GM21360 (cell line): ENCODE measurements around the gene PDE5A.

Experiments
- ATAC-seq: cut with Tn5 transposase; IDR thresholded peaks from one replicate; pipeline ENCODE4 v1.9.1; 2021; ENCODE audit warnings: mild to moderate bottlenecking, moderate library complexity; ENCODE audit not compliant: unreplicated experiment

The PDE5A gene

DNA sequence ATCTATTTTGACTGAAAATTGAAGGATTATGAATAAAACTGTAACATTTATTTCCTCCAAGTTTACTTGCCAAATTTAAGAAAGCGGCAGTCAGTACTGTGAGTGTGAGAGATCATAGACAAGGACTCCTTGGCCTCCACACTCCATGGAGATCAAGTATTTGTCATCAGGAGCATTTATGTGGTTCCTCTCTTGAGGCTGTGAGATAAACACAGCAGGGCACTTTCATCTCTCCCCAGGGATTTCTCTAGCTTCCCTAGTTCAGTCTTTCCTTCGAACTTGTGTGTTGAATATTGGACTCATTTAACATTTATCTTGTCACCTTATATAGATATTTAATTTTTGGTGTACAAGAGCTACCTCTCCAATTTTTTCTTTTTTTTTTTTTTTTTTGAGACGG lies 40.8 kb downstream of the PDE5A start:
- no peak for ATAC-seq

DNA sequence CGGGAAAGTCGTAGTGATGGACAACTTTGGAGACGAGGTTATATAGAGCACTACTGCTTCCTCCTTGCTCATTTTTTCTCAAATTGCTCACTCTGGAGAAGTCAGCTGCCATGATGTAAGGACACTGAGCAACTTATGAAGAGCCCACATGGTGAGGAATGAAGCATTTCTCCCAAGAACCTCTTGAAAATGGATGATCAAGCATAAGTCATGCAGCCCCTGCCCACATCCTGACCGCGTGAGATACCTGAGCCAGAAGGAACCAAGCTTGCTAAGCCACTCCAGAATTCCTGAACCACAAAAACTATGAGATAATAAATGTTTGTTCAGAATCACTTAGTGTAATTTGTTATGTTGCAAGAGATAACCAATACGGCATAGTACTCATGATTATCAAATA lies 42.8 kb downstream of the PDE5A start:
- no peak for ATAC-seq

DNA sequence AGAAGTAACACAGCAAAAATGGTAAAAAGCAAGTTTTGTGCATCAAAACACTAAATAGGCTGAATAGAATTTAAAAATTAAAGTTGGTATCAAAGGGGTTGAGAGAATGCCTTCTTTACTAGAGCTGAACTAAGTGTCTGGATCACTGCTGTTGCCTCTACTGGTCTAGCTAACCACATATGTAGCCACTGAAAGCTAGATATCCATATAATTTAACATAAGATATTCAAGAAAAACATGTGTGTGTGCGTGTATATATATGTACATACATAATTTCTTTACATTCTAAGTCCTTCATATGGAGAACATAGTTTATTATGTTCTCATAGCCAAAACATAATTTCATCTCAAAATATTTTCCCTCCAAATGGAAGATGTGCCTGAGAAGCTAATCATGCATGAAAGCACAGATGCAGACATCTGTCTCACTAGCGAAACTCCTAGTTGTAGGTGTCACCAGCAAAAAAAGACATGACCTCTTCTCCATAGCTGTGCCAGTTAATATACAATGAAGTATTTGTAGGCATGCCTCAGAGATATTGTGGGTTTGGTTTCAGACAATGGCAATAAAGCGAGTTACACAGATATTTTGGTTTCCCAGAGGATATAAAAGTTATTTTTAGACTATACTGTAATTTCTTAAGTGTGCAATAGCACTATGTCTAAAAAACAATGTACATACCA lies 47.3 kb downstream of the PDE5A start:
- no peak for ATAC-seq

DNA sequence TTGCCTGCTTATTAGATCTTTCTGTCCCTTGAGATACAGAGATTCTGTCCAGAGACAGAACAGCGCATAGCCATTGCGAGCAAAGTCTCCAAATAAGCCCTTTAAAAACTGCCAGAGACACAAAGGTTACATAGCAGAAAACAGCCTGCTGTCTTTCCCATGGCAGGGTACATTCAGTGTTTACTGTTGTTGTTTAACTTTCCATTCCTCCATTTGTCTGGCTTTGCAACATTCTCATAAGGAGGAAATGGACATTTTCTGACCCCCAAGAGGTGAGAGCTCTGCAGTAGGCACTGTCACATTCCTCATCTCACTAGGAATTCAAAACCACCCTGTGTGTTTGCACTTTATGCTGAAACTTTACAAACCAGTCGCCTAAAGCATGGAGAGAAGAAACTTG lies 48.3 kb downstream of the PDE5A start:
- ATAC-seq: no peak

DNA sequence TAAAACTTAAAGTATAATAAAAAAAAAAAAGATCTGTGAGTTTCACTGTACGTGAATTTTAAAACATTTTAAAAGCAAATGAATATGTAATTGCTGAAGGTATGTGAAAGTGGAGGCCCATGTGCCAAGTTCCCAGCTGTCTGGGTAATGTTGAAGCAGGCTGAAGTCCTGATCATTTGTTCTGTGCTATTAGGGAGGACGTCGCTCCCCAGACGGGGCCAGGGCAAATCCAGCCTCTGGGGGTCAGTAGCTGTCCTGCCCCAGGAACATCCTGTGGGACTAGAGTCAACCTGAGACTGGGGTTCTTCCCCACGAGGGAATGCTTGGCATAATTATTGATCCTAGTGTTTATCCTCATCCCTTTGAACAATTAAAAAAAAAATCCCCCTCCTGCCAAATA lies 48.8 kb downstream of the PDE5A start:
- no peak for ATAC-seq

DNA sequence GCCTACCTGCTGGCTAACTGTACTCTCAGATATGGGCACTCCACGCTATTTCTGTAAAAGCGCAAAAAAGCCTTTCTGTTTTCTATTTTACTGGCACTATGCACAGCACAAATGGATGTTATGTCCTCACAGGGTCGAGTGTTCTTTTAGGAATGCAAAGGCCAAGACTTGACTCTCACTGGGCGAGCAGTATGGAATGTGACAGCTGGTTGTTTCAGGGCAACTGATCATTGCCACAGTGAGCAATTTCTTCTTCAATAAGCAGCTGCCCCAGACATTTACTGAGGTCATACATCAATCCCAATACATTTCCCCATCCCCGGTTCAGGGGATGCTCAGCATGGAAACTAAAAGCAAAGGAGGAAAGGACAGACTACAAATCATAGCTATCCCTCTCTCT lies 58.2 kb downstream of the PDE5A start:
- ATAC-seq: no peak

DNA sequence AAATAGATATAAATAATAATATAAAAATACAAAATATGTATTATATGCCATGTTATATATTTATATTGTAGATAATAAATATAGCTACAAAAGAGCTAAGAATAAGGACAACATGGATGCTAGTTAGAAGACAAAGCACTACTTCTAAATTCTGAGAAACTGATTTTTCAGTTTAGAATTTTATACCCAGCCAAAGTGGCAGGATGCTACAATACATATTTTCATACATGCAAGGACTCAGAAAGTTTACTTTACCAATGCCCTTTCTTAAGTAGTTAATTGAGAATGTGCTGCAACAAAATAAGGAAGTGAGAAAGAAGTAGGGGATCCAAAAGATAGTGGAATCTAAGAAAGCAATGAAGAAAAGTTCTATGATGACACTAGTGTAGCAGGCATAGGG lies 64.5 kb downstream of the PDE5A start:
- no peak for ATAC-seq

DNA sequence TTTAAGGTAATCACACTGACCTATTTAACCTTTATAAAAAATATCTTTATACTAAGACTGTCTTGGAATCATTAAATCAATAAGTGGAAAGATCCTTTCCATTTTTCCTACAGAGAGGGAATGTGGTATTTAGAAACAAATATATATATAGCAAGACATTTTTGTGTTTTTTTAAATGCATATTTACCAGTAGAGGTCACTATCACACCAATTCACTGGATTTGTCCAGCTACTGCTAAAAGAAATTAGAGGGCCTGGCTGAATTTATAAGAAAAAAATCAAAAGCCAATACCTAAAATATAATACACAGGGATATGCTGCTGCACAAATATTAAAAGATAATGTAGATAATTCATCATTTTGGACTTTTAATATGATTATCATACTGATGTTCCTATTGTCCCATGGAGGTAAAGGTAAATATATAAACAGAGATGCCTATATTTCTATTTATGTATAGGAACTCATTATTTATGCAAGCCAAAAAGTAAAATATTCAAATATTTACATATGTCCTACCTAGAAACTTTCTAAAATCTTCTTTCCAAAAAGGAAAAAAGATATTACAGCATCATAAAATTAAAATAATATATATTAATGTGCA lies 69.5 kb downstream of the PDE5A start:
- no peak for ATAC-seq

DNA sequence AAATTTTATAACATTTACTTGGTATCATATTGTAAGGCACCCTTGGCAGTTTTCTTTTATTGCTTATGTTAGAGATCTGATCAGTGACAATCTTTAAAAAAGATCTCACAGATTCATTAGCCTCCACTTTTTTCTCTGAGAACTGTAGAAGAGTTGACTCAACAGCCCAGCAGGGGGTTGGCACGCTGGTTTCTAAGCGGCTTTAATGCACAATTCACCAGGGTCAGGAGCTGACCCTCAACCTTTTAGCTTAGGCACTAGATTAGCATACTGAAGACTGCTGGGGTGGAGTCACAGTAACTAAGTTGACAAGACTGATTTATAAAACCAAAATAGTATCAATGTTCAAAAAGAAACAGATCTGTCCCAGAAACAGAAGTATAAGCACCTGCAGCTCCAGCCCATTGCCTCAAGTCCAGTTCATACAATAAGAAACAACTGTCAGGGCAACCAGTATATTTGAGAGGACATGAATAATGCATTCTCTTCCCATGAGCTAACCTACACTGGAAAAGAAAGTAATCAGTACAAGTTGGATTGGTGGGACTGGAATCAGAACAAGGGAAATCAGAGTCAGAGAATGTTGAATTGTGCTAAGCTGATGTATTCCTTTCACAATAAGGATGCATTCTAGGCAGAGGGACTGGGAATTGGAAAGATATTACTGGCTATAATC lies 77.6 kb downstream of the PDE5A start:
- ATAC-seq: no peak

DNA sequence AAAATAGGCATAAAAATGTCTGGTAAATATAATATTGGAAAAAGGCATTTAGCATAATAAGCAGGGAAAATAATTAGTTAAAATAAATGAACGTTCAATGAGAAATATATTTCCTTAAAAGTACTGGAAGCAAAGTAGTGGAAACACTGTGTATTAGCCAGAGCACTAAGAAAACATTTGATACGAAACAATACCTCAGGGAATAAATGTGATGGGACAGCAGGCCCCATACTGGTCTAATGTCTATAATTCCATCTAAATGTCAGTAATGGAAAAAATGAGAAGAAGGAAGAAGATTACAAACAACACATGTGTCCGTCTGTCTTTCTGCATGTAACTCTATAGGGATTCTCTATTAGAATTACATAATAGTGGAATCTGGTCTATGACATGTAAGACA lies 79.0 kb downstream of the PDE5A start:
- no peak for ATAC-seq

DNA sequence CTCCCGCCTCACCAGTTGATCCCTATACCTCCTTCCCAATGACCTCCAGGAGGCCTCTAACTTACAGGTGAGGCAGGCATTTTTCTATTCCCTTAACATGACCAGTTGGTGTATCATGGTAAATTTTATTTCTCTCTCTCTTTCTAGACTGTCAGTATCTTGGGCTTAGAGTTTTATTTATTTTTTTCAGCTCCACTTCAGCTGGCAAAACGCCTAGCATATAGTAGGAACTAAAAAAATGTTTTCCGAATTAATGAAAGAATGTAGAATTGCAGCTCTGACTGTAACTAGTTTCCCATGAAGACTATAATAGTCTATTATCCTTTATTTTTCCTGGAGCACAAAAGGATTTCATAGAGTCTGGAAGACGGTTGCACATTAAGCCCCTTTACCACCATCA lies 84.8 kb downstream of the PDE5A start:
- no peak for ATAC-seq

DNA sequence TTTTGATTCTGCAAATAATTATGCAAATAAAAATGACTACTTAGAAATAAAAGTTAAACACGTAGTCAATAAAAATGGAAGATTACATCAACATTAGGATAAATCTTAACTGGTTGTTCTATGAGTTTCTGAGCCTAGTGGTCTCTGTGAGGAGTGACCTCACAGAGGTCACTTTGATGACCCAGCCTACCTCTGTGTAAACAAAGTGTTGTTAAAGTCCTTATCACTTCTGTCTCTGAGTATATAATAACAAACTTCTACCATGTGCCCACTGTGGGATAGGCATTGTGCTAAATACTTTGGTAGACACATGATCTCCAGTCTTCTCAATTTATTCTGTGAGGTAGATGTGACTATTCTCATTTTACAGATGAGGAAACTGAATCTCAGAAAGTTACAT lies 85.4 kb downstream of the PDE5A start:
- ATAC-seq: no peak

DNA sequence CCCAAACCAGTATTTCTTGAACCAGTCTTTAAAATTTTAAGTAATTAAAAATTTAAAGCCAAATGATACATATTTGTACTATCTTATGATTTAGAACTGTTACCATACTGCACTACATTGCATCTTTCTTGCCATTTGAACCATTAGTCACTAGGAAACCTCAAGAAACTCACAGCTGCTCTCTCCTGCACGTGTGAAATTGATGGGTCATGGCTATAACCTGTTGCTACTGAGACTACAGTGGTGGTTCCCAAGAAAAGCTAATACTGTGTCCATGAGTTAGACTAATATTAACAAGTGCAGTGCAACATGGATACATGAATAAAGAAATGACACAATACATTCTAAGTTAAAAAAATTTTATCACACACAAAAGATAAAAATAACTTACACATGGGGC lies 88.4 kb downstream of the PDE5A start:
- no peak for ATAC-seq

DNA sequence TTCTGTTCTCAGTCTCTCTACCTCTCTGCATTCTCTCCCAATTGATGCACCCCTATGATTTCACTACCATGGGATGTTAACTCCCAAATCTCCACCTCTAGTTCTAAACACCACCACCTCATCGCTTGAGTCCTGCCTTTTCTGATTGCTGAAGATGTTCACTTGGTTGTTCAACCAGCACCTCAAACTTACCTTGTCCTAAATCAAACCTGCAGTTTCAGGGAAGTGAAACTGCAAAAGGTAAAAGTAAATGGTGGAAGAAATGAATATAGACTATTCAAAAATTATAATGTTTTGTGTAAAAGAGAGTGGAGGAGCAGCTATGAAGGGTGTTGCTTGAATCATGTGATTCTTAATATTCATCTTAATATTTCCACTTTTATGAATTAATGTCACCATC lies 91.0 kb downstream of the PDE5A start:
- peak; percentile 31 for ATAC-seq

DNA sequence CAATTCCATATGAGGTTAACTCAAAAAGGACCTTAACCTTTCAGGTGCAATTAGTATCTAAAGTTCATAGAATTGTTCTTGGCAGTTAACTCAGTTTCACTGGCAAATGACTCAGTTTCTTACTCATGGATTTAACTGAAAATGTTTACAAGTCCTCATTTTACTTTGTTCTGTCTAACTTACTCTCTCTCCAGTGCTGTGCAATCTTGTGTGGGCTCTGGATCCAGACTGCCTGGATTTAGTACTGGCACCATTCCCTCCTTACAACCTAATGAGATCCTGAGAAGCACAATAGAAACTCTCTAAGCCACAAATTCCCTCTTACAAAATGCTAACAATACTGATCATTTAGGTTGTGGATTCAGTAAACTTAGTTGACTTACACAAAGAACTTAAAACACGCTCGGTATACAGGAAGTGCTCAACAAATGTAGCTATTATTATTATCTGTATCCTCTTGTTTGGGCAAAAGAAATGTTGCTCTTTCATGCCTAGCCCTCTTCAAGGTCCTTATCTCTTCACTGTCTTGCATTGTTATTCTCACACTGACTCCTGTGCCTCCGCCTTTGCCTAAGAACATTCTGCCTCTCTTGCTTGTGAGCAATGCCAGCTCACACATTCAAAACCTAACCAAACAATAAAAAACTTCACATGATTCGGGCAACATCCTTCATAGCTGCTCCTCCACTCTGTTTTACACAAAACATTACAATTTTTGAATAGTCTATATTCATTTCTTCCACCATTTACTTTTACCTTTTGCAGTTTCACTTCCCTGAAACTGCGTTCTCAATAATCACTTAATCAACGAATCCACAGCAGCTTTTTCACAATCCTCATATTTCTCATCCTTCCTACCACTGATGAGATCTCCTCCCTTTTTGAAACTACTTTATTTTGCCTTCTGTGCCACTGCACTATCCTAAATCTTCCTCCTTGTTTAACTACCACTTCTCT lies 91.8 kb downstream of the PDE5A start:
- ATAC-seq: peak; percentile 47

DNA sequence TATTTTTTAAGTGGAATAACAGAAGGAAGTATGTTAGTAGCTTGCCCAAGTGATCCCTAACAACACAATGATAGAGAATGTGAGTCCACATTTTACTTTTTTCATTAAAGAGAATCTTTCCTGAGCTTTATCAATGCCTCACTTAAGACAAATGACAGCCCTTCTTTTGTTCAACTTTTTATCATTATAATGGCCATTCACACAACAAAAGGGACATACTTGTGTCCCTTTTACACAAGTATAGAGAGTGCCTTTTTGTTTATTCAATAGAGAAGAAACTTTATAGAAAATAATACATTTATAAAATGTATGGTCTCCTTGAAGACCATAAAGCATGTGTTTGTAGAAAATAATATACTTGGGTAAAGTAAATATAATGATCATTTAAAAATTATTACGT lies 96.3 kb downstream of the PDE5A start:
- no peak for ATAC-seq

DNA sequence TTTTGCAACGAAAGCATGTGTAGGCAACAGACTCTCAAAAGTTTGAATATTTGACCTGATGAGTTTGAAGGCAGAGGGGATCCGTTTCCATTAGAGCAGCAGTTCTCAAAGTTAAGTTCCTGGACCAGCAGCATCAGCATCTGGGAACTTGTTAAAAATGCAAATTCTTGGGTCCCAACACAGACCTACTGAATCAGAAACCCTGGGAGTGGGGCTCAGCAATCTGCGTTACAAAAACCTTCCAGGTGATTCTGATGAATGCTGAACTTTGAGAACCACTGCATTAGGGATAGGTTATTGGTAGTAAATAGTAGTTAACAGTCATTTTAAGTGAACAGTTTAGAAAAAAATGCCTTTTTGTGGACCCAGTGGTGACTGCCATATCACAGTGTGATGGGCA lies 98.8 kb downstream of the PDE5A start:
- ATAC-seq: no peak

DNA sequence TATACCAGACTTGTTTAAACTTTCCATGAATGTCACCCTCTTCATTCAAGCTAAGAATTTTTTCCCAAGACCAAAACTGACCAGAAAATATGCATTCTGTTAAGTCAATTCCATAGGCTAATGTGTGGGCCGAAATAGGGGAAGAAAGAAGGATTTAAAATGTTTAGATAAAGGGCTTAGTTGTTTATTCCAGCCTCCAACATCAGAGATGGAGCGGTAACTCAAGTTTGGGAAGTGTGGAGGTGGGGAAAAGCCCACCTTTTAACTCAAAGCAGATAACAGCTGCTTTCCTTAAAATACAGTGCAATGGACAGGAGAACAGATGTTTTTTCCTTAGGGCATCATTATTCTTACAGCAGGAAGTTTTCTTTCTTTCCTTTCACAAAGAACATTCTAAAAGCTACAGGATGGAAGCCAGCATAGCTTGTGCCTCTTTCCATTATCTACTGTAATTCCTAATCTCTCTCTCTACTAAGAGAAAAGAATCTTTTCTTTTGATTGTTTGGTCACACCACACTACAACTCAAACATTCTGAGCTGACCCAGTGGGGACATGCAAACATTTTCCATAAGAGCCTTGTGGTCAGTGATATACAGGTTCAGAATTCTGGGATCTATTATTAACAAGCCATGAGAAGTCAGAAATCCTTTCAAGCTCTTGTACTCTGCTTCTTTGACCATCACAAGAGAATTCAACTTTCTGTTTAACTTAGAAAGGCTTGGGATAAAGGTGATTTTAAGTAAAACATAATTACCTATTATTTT lies 101.6 kb downstream of the PDE5A start:
- no peak for ATAC-seq

DNA sequence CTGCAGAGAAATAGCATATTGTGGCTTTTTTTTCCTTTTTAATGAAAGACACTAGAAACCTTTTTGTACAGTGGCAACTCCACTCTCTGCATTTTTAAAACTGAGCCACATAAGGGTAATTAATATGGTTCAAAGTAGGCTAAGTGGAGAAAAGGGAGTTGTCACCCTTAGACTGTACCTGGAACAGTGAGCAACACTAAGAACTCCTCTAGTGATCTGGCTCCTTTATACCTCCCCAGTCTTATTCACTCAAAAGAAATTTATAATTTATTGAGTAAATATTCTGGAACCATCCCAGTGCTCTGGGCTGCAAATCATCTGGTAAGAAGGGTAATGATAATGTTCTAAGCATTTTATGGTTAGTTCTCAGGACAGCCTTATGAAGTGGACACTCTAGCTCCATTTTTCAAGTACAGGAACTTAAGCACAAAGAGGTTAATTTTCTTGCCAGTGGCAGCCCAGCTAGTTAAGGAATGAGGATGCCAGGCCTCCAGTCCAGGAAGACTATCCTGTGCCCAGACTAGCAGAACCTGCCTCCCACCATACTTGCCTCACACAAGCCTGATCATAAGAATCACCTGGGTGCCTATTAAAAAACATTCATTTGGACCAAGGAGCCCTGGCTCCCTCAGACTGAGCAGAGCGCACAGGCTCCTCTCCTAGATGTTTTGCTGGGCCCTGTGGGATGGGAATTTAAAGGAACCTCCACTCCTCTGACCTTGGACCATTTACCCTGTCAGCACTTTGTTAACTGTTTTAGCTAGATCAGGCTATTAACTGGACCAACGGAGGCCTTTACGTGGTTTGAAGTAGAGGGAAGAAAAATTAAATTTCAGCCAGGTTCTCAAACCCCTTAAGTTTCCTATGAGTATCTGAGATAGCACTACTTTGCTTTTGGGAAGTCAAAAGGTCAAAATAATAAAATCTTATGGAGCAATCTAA lies 102.6 kb downstream of the PDE5A start:
- ATAC-seq: no peak
